Tibial artery (tissue), 4 donors: ENCODE results near the gene SFMBT1.

Experiments used
- DNase-seq, 2 donors: peaks; one replicate each; pipeline ENCODE4 v3.0.0-alpha.2; 2019
- H3K27ac ChIP-seq, 2 donors: fragments of 200-600 bp; sonication (generic) in 1 of 2; 1 replicate in 1 of 2; 2 replicates in 1 of 2; pipeline ENCODE4 v1.5.1; 2018 to 2019; ENCODE audit warnings: mild to moderate bottlenecking in 1 of 2
- H3K27me3 ChIP-seq, 2 donors: fragments of 200-600 bp; sonication (generic) in 1 of 2; one replicate each; pipeline versions ENCODE4 v1.5.1 to v1.6.0; 2016 to 2019
- H3K36me3 ChIP-seq, 3 donors: fragments of 200-600 bp; sonication (generic) in 2 of 3; one replicate each; pipeline ENCODE4 v1.5.1; 2016 to 2019; ENCODE audit warnings: mild to moderate bottlenecking in 2 of 3
- H3K4me1 ChIP-seq, 4 donors: fragments of 200-600 bp; sonication (generic) in 2 of 4; 1 replicate in 3 of 4; 2 replicates in 1 of 4; pipeline ENCODE4 v1.5.1; 2016 to 2019
- H3K4me3 ChIP-seq, 2 donors: fragments of 200-600 bp; sonication (generic) in 1 of 2; 1 replicate in 1 of 2; 2 replicates in 1 of 2; pipeline ENCODE4 v1.5.1; 2018 to 2019; ENCODE audit warnings: mild to moderate bottlenecking in 2 of 2
- H3K9me3 ChIP-seq, 3 donors: fragments of 200-600 bp; sonication (generic) in 1 of 3; one replicate each; pipeline ENCODE4 v1.5.1; 2016 to 2019
- CTCF ChIP-seq, 2 experiments: fragments of 200-600 bp in 1 of 2; fragments of 450-650 bp in 1 of 2; IDR thresholded peaks; one replicate each; pipeline ENCODE4 v1.5.1; 2017 to 2019; ENCODE audit warnings: antibody characterized with exemption in 2 of 2, mild to moderate bottlenecking in 1 of 2, moderate library complexity in 1 of 2
- intact Hi-C: fragments of 100-400 bp; cut with DNase I; formaldehyde crosslinking; loops from one replicate; pipeline ENCODE4 v1.15.0; 2023; ENCODE audit warnings: low total_unique reads

Gene SFMBT1

GRCh38 chr3:52971895-52972294 is 74.0 kb downstream of the SFMBT1 start:
- intact Hi-C loops: no loop called here
- H3K27ac ChIP-seq: no peak overlapping the region
- no peaks in the 10 kb centered on the region for H3K9me3 ChIP-seq
- H3K4me1 ChIP-seq: no peaks in the 10 kb centered on the region
- H3K36me3 ChIP-seq: no peaks in the 10 kb centered on the region
- no peak overlapping the region for H3K4me3 ChIP-seq
- no peaks in the 10 kb centered on the region for H3K27me3 ChIP-seq
- no peak for DNase-seq
- no peak for TF ChIP-seq CTCF (IDR thresholded peaks at IDR 0.05)

- TF ChIP-seq CTCF (IDR thresholded peaks at IDR 0.05): no peak
- intact Hi-C loops: no loop called here
- Histone ChIP-seq H3K9me3 (no peaks in the 10 kb centered on the region), H3K27ac (no peak overlapping the region), H3K27me3 (no peaks in the 10 kb centered on the region), H3K4me3 (no peak overlapping the region), H3K4me1 (no peaks in the 10 kb centered on the region), H3K36me3 (no peaks in the 10 kb centered on the region)
- DNase-seq: no peak
Observed at GRCh38 chr3:52967398-52967797, 78.5 kb downstream of the SFMBT1 start.

GRCh38 chr3:52962160-52962559 is 83.7 kb downstream of the SFMBT1 start:
- no peak overlapping the region for H3K27ac ChIP-seq
- no peaks in the 10 kb centered on the region for H3K9me3 ChIP-seq
- H3K4me1 ChIP-seq: no peaks in the 10 kb centered on the region
- DNase-seq: no peak
- intact Hi-C loops: no loop called here
- H3K4me3 ChIP-seq: no peak overlapping the region
- H3K36me3 ChIP-seq: no peaks in the 10 kb centered on the region
- no peaks in the 10 kb centered on the region for H3K27me3 ChIP-seq
- TF ChIP-seq CTCF (IDR thresholded peaks at IDR 0.05): no peak

- no peak for DNase-seq
- Histone ChIP-seq H3K36me3 (no peaks in the 10 kb centered on the region), H3K9me3 (no peaks in the 10 kb centered on the region), H3K27me3 (no peaks in the 10 kb centered on the region), H3K4me1 (no peaks in the 10 kb centered on the region), H3K27ac (no peak overlapping the region), H3K4me3 (no peak overlapping the region)
- no peak for TF ChIP-seq CTCF (IDR thresholded peaks at IDR 0.05)
- intact Hi-C loops: no loop called here
Observed at GRCh38 chr3:52959773-52960172, 86.1 kb downstream of the SFMBT1 start.

- Histone ChIP-seq H3K36me3 (peaks cover 0 to 14% (median 0%) of the 10 kb centered on the region in 3 donors), H3K27ac (no peak overlapping the region), H3K27me3 (no peaks in the 10 kb centered on the region), H3K4me1 (no peaks in the 10 kb centered on the region), H3K4me3 (no peak overlapping the region), H3K9me3 (no peaks in the 10 kb centered on the region)
- DNase-seq: no peak
- intact Hi-C loops: loop anchor here (5.0 to 10.0 kb wide), 2 partner anchors 133 to 165 kb away; partner anchors contain the start of genes ITIH1 and NEK4
- no peak for TF ChIP-seq CTCF (IDR thresholded peaks at IDR 0.05)
Observed at GRCh38 chr3:52939600-52939999, 106.3 kb downstream of the SFMBT1 start.
